Activated naive CD4-positive, alpha-beta T cell treated with Interleukin-2 at 50 U/mL for 16 hours (primary cell): ENCODE data around the gene GASK1A.
A peak's percentile ranks its signal among the peaks of the same experiment; 100 is the strongest.
"Not testable (repeated sequence)": the region's sequence is repeated elsewhere in the genome, so short reads cannot be mapped to it uniquely, and the experiment has no call there.

Source experiments
- DNase-seq: peaks from one replicate; pipeline ENCODE4 v3.0.0-alpha.2; 2020

Gene GASK1A

DNA sequence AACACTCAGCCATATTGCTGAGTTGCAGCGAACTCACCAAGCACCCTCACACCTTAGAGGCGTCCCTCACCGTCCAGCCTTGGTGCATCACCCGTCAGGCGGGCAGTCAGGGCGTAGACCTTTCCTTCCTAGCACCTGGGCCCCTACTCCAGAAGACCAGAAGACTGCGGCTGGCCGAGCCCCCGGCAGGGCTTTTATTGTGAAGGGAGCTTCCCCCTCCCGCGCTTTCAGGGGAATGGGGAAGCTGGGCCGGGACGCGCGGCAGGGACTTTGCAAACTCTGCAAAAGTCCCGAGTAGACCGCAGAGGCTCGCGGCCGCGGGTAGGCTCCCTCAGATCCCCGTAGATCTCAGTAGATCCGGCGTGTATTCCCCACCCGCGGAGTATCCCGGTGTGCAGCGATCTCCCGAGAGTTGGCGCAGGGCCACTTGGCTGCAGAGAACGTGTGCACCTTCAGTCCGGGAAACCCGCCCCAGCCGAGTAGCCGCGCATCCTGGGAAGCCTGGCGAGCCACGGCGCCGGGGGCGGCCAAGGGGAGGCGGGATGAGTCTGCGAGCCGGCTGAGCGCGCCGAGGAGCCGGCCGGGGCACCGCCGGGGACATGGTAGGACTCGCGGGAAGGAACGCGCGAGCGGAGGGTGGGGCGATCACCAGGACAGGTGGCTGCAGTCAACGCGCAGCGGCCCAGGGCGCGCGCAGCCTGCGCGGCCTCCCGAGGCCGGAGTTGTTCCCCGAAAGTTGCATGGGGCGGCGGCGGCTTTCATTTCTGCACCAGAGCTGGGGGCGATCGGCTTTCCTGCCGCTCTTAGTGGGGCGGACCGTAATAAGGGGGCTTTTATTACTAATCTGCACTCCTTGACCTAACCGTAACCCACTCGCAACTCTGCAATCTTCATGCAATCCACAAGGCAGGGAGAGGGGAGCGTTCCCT is at the start of gene GASK1A:
TSS of gene GASK1A (plus strand) at position 268 of the 929 bp plus-strand sequence. CDS start at position 600, 332 bp downstream.
- peak; percentile 9 for DNase-seq

- no peak for DNase-seq
Observed at GRCh38 chr3:42934111-42934510, 45.0 kb upstream of the GASK1A start.

DNA sequence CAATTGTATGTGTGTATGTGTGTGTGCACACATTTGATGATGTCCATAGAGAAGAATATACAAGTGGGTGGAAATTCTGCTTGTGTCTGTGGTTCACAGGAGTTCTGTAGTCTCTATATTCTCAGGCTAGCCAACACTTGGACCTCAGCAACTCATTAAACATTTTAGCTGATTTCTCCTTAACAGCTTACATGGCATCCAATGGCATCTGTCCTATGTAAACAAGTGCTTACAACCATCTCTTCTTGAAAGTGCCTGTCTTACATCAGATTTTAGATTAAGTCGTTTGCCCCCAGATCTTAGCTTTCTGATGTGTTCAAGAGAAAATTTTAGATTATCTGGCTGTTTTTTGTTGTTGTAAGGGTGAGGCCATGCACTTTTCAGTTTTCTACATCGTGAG is 44.2 kb upstream of the GASK1A start:
- DNase-seq = no peak

DNA sequence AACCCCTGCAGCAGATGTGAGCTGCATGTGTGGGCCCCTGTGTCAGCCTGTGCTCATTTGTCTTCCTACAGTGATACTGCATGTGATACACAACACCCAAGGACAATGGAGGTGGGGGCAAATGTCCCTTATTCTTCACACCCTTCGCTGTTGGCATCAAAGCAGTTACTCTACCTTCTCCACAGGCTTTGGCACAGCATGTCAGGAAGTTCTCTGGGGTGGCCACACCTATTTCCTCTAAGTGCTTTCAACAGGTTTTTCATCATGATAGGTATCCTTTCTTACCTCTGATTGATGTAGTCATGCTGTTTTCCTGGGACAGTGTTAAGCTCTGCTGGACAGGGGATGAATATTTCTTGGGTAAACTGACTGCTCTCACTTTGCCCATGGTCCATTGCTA is 43.6 kb upstream of the GASK1A start:
- DNase-seq = no peak

GRCh38 chr3:42936157-42936981 is 42.7 kb upstream of the GASK1A start:
- DNase-seq = no peak

DNA sequence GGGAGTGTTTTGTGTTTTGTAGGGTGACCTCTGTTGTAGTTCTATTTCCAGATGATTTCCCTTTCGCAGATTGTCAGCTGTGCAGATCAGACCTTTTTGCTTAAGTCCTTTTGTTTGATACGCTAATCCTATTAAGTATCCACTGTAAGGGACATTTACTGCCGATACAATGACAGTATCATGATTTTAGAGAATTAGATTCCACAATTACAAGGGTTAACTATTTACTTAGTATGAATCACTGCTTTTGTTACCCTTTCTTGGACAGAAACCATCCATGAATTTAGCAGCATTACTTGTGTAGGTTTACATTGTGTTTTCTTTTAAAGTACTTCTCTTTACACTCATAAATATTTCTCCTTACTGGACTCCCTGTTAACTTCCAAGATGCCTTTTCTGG is 41.8 kb upstream of the GASK1A start:
- no peak for DNase-seq

DNA sequence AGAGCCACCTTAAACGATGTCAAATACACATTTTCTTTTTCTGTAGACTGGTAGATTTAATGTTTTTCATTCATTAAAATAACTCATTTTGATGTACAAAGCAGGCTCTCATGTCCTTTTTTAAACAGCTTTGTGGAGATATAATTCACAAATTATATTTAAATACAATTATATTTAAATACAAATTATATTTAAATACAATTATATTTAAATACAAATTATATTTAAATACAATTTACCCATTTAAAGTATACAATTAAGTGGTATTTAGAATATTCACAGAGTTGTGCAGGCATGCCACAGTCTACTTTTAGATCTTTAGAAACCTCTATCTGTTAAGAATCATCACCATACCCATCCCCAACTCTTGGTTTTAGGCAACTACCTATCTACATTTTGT is 36.4 kb upstream of the GASK1A start:
- no peak for DNase-seq

DNA sequence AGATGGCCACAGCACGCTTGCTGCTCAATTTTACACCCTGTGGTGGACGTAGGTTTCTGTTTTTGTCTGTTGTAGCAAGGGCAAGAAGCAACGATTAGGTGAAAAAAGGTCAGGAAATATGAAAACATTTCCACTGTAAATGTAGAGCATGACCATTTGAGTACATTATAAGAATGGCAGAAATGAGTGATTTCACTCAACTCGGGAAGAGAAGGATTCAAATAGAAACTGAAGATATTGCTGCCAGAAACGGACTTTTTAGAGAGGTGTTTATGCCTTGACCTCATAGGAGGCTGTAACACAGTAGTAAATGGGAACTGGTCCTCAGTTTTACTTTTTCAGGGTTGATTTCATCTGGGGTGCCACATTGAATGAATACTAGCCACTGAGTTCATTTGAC is 33.1 kb upstream of the GASK1A start:
- no peak for DNase-seq

GRCh38 chr3:42957573-42957972 is 21.5 kb upstream of the GASK1A start:
- DNase-seq = no peak

- no peak for DNase-seq
Observed at GRCh38 chr3:42960282-42960681, 18.8 kb upstream of the GASK1A start.

DNA sequence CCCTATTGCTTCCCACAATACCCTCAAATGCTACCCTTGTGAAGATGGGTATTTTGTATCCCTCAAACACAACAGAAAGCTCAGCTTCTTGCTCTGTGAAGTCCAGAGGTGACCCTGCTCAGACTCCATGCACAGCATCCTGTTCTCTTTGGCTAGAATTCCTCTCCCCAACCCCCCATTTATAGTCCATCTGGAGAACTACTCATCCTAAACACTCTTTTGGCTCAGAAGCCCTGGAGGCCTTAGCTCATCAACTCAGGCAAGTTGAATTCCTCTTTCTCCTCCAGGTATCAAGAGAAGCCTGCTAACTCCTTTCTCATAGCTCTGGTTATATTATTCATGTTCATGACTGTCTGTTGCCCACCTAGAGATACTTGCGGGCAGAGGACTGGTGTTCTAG is 18.3 kb upstream of the GASK1A start:
- DNase-seq = no peak

DNA sequence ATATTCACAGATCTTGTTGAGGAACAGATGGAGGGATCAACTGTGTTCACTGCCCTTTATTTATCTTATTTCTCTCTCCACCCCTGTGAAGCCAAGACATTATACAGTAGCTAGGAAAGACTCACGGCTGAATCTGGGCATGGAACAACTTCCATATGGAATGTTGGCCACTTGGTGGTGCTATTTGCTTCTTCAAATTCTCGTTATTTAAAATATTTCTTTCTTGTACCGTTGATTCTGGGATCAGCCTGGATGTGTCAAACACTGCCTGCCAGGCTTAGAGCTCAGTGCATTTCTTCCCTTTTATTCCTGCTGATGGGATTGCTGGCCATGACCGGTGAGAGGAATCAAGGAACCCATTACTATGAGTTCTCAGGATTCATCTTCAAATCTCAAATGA is 17.5 kb upstream of the GASK1A start:
- DNase-seq = no peak

- DNase-seq = no peak
Observed at GRCh38 chr3:42963269-42963668, 15.8 kb upstream of the GASK1A start.

DNA sequence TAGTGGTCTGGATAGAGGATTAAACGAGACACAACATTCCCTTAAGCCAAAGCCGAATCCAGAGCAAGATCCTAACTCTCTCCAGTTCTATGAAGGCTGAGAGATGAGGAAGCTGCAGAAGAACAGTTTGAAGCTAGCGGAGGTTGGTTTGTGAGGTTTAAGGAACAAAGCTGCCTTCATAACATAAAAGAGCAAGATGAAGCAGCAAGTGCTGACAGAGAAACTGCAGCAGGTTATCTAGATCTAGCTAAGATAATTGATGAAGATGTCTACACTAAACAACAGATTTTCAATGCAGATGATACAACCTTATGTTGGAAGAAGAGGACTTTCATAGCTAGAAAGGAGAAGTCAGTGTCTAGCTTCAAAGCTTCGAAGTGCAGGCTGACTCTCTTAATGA is 14.8 kb upstream of the GASK1A start:
- no peak for DNase-seq

- no peak for DNase-seq
Observed at GRCh38 chr3:42970557-42970956, 8.6 kb upstream of the GASK1A start.

- no peak for DNase-seq
Observed at GRCh38 chr3:42970976-42971772, 7.9 kb upstream of the GASK1A start.

DNA sequence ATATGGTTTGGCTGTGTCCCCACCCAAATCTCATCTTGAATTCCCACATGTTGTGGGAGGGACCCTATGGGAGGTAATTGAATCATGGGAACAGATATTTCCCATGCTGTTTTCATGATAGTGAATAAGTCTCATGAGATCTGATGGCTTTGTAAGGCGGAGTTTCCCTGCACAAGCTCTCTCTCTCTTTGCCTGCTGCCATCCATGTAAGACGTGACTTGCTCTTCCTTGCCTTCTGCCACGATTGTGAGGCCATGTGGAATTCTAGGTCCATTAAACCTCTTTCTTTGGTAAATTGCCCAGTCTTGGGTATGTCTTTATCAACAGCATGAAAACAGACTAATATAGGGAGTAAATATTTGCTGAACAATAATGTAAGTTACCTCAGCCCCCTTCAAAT is 4.2 kb upstream of the GASK1A start:
- not testable (repeated sequence) for DNase-seq

- no peak for DNase-seq
Observed at GRCh38 chr3:42975456-42975855, 3.7 kb upstream of the GASK1A start.

DNA sequence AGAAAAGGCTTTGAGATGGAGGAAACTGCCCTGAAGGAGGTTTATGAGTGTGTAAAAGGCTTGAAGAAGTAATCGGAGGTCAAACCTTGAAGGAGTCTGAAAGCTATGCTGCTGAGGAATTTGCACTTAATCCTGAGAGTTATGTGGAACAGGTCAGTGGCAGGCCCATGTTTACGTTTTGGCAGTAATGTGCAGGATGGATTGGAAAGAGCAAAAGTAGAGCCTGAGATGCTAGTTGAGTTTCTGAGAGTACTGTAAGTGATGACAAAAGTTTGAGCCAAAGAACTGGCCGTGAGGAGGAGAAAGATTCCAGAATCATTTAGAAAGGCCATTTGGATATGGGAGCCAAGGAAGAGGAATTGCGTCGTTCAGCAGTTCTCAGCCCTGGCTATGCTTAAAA is 3.2 kb upstream of the GASK1A start:
- no peak for DNase-seq

GRCh38 chr3:42980209-42980608 is 1.1 kb downstream of the GASK1A start:
- DNase-seq = no peak

- DNase-seq = no peak
Observed at GRCh38 chr3:42980909-42981308, 1.8 kb downstream of the GASK1A start.

GRCh38 chr3:42982645-42983412 is 3.7 kb downstream of the GASK1A start:
- DNase-seq = no peak
